Activated CD4-positive, alpha-beta T cell treated with anti-CD3 and anti-CD28 coated beads, Interleukin-2, amount 10 ng/mL, durations not matched to agents 24 days and 14 days (primary cell): ENCODE data around the gene ATG7. TPM values are rescaled to one million over a fixed set of nuclear protein-coding genes. Genes with fewer than 3 reads are reported as not detected.

Experiments used
- DNase-seq: peaks from one replicate; pipeline ENCODE4 v3.0.0; 2022
- H3K27ac Mint-ChIP-seq: one replicate; pipeline ENCODE4 v1.8.0; 2022; ENCODE audit warnings: mild to moderate bottlenecking, mixed read lengths
- H3K27me3 Mint-ChIP-seq: one replicate; pipeline ENCODE4 v1.8.0; 2022; ENCODE audit warnings: mixed read lengths
- H3K36me3 Mint-ChIP-seq: one replicate; pipeline ENCODE4 v1.8.0; 2022; ENCODE audit warnings: low read depth, mild to moderate bottlenecking, mixed read lengths
- H3K4me1 Mint-ChIP-seq: one replicate; pipeline ENCODE4 v1.8.0; 2021; ENCODE audit warnings: mixed read lengths
- H3K4me3 Mint-ChIP-seq: one replicate; pipeline ENCODE4 v1.8.0; 2022; ENCODE audit warnings: mild to moderate bottlenecking, moderate library complexity, mixed read lengths
- H3K9me3 Mint-ChIP-seq: one replicate; pipeline ENCODE4 v1.8.0; 2021; ENCODE audit warnings: mixed read lengths
- intact Hi-C: fragments of 100-400 bp; cut with micrococcal nuclease; formaldehyde crosslinking; loops from one replicate; pipeline ENCODE4 v1.15.1; 2023
- total RNA-seq: library from RNA; stranded (reverse); gene quantifications from 2 replicates; pipeline ENCODE4 v1.2.3, GENCODE V29; 2022

Gene ATG7
- total RNA-seq, 1 donor from 2014 or later = 41.4 TPM

DNA sequence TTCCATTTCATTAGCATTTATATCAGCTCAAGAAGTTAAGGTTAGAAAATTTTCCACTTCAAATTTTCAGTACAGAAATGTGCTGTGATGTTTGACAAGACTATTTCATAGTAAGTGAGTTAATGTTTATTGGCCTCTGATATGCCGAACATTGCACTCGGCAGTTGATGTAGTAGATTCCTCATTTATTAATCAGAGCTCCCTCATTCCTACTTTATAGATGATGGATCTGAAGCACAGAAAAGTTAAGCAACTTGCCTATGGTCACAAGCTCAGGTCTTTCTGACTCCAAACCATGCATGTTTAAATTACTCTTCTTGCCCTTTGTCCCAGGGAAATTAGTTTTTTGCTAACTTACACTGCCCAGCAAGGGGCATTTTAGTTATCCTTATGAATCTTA lies 92.0 kb downstream of the ATG7 start:
- H3K27ac Mint-ChIP-seq = peak overlapping the region; percentile 12

DNA sequence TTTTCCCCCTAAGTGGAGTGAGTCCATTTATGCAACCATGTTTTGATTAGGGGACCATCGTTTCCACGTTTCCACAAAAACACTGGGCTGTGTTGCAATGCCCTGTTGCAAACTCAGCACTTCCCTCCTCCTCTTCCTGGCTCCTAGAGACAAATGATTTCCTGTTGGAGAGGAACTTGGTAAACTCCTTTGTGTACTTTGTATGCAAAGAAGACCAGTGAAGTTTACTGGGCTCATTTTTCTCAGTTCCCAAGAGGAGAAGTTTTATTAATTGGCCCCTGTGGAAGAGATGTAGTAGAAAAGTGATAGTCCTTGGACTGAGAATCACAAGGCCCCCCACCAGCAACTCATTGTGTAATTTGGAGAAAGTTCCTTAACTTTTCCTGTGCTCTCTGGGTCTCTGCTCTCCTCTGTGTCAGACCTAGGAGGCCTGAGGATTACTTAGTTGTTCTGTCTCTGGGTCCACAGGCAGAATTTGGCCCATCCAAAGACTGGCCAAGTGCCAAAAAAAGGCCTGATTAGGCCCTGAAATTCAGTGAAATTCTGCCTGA lies 95.0 kb downstream of the ATG7 start:
- H3K4me1 Mint-ChIP-seq = peaks cover 6% of the 10 kb centered on the region
- DNase-seq = no peak
- no peak overlapping the region for H3K4me3 Mint-ChIP-seq
- H3K9me3 Mint-ChIP-seq = no peaks in the 10 kb centered on the region
- peaks cover 42% of the 10 kb centered on the region for H3K36me3 Mint-ChIP-seq
- intact Hi-C loops = no loop called here
- H3K27me3 Mint-ChIP-seq = no peaks in the 10 kb centered on the region
- no peak overlapping the region for H3K27ac Mint-ChIP-seq

More for the DNA sequence above, 92.0 kb downstream of the ATG7 start:
- intact Hi-C loops = no loop called here
- H3K4me3 Mint-ChIP-seq = no peak overlapping the region
- no peaks in the 10 kb centered on the region for H3K9me3 Mint-ChIP-seq
- H3K4me1 Mint-ChIP-seq = peaks cover 6% of the 10 kb centered on the region
- H3K36me3 Mint-ChIP-seq = peaks cover 50% of the 10 kb centered on the region
- no peak for DNase-seq
- no peaks in the 10 kb centered on the region for H3K27me3 Mint-ChIP-seq

DNA sequence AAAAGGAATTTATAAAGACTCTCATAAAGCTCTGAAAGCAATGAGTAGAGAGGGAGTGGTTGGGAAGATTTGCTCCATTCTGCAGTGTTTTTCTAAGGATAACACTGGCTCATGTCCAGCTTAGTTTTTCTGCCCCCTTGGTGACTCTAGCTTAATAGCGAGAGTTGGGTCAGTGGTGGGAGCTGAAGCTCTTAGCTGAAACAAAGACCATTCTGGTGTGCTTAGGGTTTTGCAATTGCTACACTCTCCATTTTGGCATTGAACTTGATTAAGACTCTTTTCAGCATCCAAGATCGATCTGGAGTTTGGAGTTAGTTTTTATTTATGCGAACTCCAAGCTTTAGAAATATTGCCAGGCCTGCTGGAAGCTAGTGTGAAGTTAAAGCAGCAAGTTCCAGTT lies 98.0 kb downstream of the ATG7 start:
- intact Hi-C loops = no loop called here
- H3K4me1 Mint-ChIP-seq = peaks cover 4% of the 10 kb centered on the region
- DNase-seq = no peak
- H3K27me3 Mint-ChIP-seq = no peaks in the 10 kb centered on the region
- no peak overlapping the region for H3K27ac Mint-ChIP-seq
- peaks cover 20% of the 10 kb centered on the region for H3K36me3 Mint-ChIP-seq
- H3K4me3 Mint-ChIP-seq = no peak overlapping the region
- H3K9me3 Mint-ChIP-seq = no peaks in the 10 kb centered on the region

DNA sequence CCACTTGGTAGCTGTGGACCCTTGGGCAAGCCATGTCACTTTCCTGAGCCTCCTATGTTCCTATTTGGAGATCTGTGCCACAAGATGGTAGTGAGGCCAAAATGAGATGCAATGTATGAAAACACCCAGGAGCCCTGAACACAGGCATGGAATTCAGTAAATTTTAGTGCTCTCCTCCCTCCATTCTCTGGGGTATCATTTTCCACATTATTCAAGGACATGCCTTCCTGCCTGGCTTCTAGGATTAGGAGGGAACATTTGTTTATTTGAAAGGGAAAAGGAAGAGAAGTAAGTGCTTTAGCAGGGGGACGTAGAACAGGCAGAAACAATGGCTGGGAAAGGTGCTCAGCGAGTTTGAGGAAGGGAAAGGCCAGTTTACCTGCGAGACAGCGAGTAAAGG lies 98.8 kb downstream of the ATG7 start:
- Mint-ChIP-seq H3K4me3 (no peak overlapping the region), H3K36me3 (peaks cover 17% of the 10 kb centered on the region), H3K27me3 (no peaks in the 10 kb centered on the region), H3K9me3 (no peaks in the 10 kb centered on the region), H3K27ac (no peak overlapping the region), H3K4me1 (peaks cover 2% of the 10 kb centered on the region)
- DNase-seq = no peak
- intact Hi-C loops = no loop called here

DNA sequence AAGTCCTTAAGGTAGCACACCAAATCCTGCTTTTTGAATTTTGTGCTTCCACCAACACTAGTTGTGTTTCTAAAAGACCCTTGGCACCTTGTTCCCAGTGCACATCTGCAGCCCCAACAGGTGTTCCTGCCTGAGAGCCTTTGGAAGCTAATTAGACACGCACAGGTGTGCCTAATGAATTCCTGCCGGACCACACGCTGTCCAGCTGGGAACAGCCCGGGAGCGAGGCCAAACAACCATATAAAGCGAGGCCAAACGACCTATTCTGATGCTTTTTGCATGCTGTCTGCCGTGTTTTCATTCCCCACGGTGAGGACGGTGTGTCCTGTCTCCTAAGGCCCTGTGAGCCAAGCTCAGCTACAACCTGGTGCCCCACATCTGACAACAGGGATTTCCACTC lies 99.5 kb downstream of the ATG7 start:
- intact Hi-C loops = no loop called here
- no peaks in the 10 kb centered on the region for H3K27me3 Mint-ChIP-seq
- H3K4me3 Mint-ChIP-seq = no peak overlapping the region
- H3K27ac Mint-ChIP-seq = no peak overlapping the region
- H3K36me3 Mint-ChIP-seq = peaks cover 11% of the 10 kb centered on the region
- H3K9me3 Mint-ChIP-seq = no peaks in the 10 kb centered on the region
- no peak for DNase-seq
- peaks cover under 1% of the 10 kb centered on the region for H3K4me1 Mint-ChIP-seq

DNA sequence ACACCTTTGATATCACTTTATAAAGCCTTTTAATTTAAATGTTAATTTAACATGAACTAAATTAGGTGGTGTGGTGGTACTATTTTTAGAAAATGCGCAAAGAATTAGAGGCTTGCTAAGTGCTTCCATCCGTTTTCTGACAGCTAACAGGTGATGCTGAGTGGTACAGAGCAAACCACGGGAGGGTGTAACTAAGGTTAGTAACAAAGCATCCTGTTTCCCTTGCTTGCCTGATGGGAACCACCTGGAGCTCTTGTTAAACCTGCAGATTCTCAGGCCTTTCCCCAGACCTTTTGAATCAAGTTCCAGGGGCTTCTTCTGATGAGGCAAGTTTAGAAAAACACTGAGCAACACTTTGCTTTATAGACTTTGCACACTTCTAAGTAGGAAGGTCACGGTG lies 101.0 kb downstream of the ATG7 start:
- no peak overlapping the region for H3K4me3 Mint-ChIP-seq

DNA sequence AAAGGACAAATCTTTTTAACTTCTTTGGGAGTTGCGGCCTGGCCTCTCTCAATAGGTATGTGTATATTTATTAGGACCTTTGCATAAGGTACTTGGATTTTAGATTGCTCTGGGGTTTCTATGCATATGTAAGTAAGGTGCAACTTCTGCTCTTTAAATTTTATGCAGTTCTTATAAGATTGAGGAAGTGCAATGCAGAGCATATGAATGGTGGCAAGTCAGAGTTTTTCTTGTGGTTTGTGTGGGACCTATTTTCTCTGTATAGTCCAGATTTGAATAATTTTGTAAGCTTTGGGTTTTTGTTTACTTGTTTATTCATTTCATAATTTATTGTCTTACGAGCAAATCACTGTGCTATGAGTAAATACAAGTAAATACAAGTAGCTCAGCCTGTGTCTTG lies 101.5 kb downstream of the ATG7 start:
- no peak overlapping the region for H3K4me3 Mint-ChIP-seq
- no peak for DNase-seq
- no peaks in the 10 kb centered on the region for H3K9me3 Mint-ChIP-seq
- no peaks in the 10 kb centered on the region for H3K27me3 Mint-ChIP-seq
- intact Hi-C loops = no loop called here
- peaks cover 7% of the 10 kb centered on the region for H3K36me3 Mint-ChIP-seq
- H3K27ac Mint-ChIP-seq = no peak overlapping the region
- H3K4me1 Mint-ChIP-seq = no peaks in the 10 kb centered on the region

More for the DNA sequence above, 101.0 kb downstream of the ATG7 start:
- no peaks in the 10 kb centered on the region for H3K9me3 Mint-ChIP-seq
- H3K36me3 Mint-ChIP-seq = peaks cover 7% of the 10 kb centered on the region
- H3K27me3 Mint-ChIP-seq = no peaks in the 10 kb centered on the region
- no peak overlapping the region for H3K27ac Mint-ChIP-seq
- no peaks in the 10 kb centered on the region for H3K4me1 Mint-ChIP-seq
- intact Hi-C loops = no loop called here
- DNase-seq = no peak

DNA sequence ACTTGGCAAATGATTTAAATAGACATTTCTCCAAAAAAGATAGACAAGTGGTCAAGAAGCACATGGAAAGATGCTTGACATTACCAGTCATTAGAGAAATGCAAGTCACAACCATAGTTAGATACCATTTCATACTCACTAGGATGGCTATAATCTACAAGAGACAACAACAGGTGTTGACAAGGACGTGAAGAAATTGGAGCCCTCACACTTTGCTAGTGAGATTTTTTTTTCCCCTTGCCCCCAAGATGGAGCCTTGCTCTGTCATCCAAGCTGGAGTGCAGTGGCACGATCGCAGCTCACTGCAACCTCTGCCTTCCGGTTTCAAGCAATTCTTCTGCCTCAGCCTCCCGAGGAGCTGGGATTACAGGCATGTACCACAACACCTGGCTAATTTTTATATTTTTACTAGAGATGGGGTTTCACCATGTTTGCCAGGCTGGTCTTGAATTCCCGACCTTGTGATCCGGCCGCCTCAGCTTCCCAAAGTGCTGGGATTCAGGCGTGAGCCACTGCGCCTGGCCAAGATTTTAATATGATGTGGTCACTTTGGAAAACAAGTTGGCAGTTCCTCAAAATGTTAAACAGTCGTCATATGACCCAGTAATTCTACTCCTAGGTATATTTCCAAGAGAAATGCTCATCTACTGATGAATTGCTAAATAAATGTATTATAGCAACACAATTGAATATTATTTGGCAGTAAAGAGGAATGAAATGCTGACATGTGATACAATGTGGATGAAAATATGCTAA lies 103.3 kb downstream of the ATG7 start:
- intact Hi-C loops = loop anchor here (5.0 kb wide), 1 partner anchor 427 kb away; no protein-coding TSS in a partner anchor
- H3K27ac Mint-ChIP-seq = no peak overlapping the region

DNA sequence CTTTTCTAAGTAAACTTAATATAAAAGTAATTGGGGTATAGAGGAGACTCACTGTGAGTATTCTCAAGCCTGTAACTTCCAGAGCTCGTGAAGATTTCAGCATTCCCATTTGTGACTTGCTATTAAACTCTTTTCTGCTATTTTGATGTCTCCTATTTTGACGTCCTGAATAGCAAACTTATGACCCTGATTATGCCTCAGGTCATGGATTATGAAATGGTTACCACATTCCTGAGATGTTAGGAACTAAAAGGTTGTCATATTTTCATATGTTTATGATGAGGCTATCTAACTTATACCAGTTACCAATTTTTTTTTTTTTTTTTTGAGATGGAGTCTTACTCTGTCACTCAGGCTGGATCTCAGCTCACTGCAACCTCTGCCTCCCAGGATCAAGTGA lies 105.5 kb downstream of the ATG7 start:
- Mint-ChIP-seq H3K4me3 (no peak overlapping the region), H3K9me3 (no peaks in the 10 kb centered on the region), H3K27ac (no peak overlapping the region), H3K4me1 (no peaks in the 10 kb centered on the region), H3K36me3 (peaks cover 6% of the 10 kb centered on the region), H3K27me3 (no peaks in the 10 kb centered on the region)
- intact Hi-C loops = loop anchor here (5.0 kb wide), 1 partner anchor 425 kb away; no protein-coding TSS in a partner anchor
- DNase-seq = no peak

More for the DNA sequence above, 103.3 kb downstream of the ATG7 start:
- Mint-ChIP-seq H3K4me3 (no peak overlapping the region), H3K27me3 (no peaks in the 10 kb centered on the region), H3K4me1 (no peaks in the 10 kb centered on the region), H3K9me3 (no peaks in the 10 kb centered on the region), H3K36me3 (peaks cover 8% of the 10 kb centered on the region)
- no peak for DNase-seq

DNA sequence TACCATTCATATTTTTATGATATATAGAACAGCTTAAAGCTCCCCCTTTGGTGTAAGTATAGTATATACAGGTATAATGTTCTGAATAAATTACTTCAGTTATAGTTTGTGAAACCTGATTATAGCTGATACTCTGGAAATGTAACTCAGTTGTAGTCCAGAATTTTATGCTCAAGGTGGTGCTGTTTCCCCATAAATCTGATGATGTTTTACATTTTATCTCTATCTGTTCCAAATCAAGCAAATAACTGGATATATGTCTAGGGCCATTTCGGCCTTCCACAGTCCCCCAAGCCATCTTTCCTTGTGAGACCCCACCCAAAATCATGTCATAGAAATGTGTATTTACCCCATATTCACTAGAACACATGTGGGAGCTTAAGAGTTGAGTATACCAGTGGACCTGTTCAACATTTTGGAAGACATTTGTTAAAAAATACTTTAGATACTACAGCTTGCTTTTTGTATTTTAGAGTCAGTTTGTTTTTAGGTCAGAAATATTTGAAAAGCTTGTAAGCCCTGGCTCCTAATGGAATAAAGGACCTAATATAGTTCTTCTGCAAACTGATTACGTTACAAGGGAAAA lies 107.1 kb downstream of the ATG7 start:
- Mint-ChIP-seq H3K9me3 (no peaks in the 10 kb centered on the region), H3K36me3 (peaks cover 7% of the 10 kb centered on the region), H3K4me3 (no peak overlapping the region), H3K27me3 (no peaks in the 10 kb centered on the region), H3K27ac (no peak overlapping the region), H3K4me1 (no peaks in the 10 kb centered on the region)
- intact Hi-C loops = loop anchor here (1.0 to 5.0 kb wide), 2 partner anchors 273 to 423 kb away; no protein-coding TSS in a partner anchor
- peak; percentile 73 for DNase-seq

DNA sequence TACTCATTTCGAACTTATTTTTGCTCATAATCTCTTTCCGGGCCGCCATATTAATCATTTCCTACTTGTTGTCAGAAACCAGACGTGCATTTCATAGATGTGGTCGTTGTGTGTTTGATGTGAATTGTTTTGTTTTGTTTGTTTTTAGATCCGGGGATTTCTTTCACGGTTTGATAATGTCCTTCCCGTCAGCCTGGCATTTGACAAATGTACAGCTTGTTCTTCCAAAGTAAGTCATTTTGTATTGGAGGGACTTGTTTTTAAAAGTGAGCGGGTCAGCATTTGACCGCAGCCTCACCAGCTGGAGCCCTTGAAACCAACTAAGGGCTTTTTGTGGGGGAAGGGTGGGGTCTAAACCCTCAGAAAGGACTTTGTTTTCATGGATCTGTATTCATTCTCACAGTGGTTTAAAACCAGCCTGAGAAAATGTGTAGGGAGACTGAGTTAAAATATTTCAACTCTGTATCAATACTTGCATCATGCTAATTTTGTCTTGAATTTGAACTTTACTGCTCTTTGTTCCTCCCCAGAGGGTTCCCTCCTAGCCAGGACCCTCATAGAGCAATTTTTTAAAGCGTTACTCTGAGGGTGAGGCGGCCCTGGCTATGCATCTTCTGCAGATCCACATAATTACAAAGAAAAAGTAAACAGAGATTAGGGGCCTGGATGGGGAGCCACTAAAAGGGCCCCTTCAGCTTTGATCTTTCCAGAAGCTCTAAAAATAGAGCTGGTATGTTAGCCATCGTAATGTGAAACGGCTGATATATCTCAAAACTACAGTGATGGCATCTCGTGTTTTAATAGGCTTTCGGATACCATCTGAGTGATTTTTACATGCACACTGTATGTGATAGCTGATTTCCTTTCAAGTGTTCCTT lies 107.9 kb downstream of the ATG7 start:
- DNase-seq = no peak
- H3K27ac Mint-ChIP-seq = no peak overlapping the region
- H3K36me3 Mint-ChIP-seq = peaks cover 9% of the 10 kb centered on the region
- intact Hi-C loops = loop anchor here (1.0 to 5.0 kb wide), 2 partner anchors 272 to 422 kb away; no protein-coding TSS in a partner anchor
- no peak overlapping the region for H3K4me3 Mint-ChIP-seq
- H3K4me1 Mint-ChIP-seq = no peaks in the 10 kb centered on the region
- H3K9me3 Mint-ChIP-seq = no peaks in the 10 kb centered on the region
- no peaks in the 10 kb centered on the region for H3K27me3 Mint-ChIP-seq

DNA sequence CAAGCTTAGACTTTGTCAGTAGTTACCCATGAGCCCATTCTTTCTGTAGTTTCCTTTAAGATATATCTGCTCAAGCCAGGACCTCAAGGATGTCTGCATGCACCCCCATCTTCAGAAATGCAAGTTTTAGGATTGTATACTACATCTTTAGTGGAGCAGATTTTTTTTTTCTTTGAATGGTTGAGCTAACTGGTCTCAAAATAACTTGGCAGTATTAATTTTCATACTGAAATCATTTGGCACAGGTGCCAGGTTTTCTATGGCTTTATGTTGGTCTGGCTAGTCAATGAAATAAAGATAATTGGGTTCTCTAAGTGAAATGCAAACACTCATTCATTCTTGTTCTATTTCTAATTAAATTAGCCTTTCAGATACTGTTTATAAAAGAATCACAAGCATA lies 108.9 kb downstream of the ATG7 start:
- H3K9me3 Mint-ChIP-seq = no peaks in the 10 kb centered on the region
- intact Hi-C loops = no loop called here
- H3K4me3 Mint-ChIP-seq = no peak overlapping the region
- H3K4me1 Mint-ChIP-seq = no peaks in the 10 kb centered on the region
- no peaks in the 10 kb centered on the region for H3K27me3 Mint-ChIP-seq
- H3K27ac Mint-ChIP-seq = no peak overlapping the region
- no peak for DNase-seq
- H3K36me3 Mint-ChIP-seq = peaks cover 9% of the 10 kb centered on the region

DNA sequence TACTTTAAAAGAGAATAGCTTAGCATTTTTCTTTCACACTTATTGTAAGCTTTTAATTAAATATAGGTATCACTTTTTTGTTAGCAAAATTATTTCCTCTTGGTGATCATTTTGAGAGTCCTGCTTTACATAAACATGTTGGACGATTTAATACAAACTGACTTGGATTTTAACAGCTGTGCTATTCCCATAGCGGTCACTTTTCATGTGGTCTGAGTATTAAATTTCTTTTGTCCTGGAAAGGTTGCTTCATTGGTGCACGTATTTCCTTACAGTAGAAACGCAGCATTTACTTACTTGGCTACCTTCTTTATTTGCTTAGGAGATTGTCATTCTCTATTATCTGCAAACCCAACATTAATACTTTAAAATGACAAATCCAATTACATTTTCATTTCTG lies 109.4 kb downstream of the ATG7 start:
- no peaks in the 10 kb centered on the region for H3K27me3 Mint-ChIP-seq
- peaks cover 12% of the 10 kb centered on the region for H3K36me3 Mint-ChIP-seq
- no peak overlapping the region for H3K4me3 Mint-ChIP-seq
- intact Hi-C loops = no loop called here
- H3K27ac Mint-ChIP-seq = no peak overlapping the region
- no peaks in the 10 kb centered on the region for H3K9me3 Mint-ChIP-seq
- H3K4me1 Mint-ChIP-seq = no peaks in the 10 kb centered on the region
- no peak for DNase-seq
